Fibroblast of lung (primary cell): ENCODE results near the gene C4orf50.

Experiments used
- EZH2 ChIP-seq: IDR thresholded peaks from 2 replicates; pipeline ENCODE4 v1.5.1; 2012; ENCODE audit warnings: low read length, control low read depth, mild to moderate bottlenecking; ENCODE audit errors: missing control alignments
- TF ChIP-seq, protein P1 (sequence below), 2 donors: IDR thresholded peaks in 1 of 2; conservative IDR thresholded peaks in 1 of 2; 1 replicate in 1 of 2; 2 replicates in 1 of 2; pipeline ENCODE4 v1.5.1; 2011 to 2012; ENCODE audit warnings: low read length in 2 of 2, control low read depth in 1 of 2, inconsistent platforms in 1 of 2, low read depth in 1 of 2, mild to moderate bottlenecking in 1 of 2

- TF ChIP-seq, protein P1, sequence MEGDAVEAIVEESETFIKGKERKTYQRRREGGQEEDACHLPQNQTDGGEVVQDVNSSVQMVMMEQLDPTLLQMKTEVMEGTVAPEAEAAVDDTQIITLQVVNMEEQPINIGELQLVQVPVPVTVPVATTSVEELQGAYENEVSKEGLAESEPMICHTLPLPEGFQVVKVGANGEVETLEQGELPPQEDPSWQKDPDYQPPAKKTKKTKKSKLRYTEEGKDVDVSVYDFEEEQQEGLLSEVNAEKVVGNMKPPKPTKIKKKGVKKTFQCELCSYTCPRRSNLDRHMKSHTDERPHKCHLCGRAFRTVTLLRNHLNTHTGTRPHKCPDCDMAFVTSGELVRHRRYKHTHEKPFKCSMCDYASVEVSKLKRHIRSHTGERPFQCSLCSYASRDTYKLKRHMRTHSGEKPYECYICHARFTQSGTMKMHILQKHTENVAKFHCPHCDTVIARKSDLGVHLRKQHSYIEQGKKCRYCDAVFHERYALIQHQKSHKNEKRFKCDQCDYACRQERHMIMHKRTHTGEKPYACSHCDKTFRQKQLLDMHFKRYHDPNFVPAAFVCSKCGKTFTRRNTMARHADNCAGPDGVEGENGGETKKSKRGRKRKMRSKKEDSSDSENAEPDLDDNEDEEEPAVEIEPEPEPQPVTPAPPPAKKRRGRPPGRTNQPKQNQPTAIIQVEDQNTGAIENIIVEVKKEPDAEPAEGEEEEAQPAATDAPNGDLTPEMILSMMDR (conservative IDR thresholded peaks at IDR 0.05 in 1 of 2, IDR thresholded peaks at IDR 0.05 in 1 of 2; ENCODE audit: low read depth in 1 of 2, low read length in 2 of 2) = no peak
- TF ChIP-seq EZH2 = no peak
These were observed 92.6 kb downstream of the C4orf50 start for GRCh38 chr4:5925419-5926200.
